GM13977 (cell line): ENCODE data around the gene SNX30.

ENCODE experiments used
- DNase-seq: peaks from one replicate; pipeline ENCODE4 v3.0.0; 2012; ENCODE audit warnings: low spot score
- in situ Hi-C: fragments of 300-500 bp; cut with MboI; formaldehyde crosslinking; loops from one replicate; pipeline ENCODE4 v1.12.0; 2022; ENCODE audit warnings: low sequenced_read_pairs, low pct_unique_long_range_greater_than_20kb, mixed read lengths, inconsistent platforms; ENCODE audit not compliant: unreplicated experiment
- TF ChIP-seq, protein P1 (sequence below): IDR thresholded peaks from 2 replicates; pipeline ENCODE4 v1.5.1; 2012; ENCODE audit warnings: mild to moderate bottlenecking, control low read depth; ENCODE audit not compliant: insufficient read depth; ENCODE audit errors: extremely low read depth, missing control alignments

The SNX30 gene

GRCh38 chr9:112844771-112845542, 94.4 kb downstream of the SNX30 start:
- peak; percentile 80 for DNase-seq
- TF ChIP-seq, protein P1, sequence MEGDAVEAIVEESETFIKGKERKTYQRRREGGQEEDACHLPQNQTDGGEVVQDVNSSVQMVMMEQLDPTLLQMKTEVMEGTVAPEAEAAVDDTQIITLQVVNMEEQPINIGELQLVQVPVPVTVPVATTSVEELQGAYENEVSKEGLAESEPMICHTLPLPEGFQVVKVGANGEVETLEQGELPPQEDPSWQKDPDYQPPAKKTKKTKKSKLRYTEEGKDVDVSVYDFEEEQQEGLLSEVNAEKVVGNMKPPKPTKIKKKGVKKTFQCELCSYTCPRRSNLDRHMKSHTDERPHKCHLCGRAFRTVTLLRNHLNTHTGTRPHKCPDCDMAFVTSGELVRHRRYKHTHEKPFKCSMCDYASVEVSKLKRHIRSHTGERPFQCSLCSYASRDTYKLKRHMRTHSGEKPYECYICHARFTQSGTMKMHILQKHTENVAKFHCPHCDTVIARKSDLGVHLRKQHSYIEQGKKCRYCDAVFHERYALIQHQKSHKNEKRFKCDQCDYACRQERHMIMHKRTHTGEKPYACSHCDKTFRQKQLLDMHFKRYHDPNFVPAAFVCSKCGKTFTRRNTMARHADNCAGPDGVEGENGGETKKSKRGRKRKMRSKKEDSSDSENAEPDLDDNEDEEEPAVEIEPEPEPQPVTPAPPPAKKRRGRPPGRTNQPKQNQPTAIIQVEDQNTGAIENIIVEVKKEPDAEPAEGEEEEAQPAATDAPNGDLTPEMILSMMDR, result peak; percentile 96
- in situ Hi-C loops, result loop anchor here (10.0 kb wide), 1 partner anchor 50 kb away; the partner anchor contains the start of gene SLC46A2

DNA sequence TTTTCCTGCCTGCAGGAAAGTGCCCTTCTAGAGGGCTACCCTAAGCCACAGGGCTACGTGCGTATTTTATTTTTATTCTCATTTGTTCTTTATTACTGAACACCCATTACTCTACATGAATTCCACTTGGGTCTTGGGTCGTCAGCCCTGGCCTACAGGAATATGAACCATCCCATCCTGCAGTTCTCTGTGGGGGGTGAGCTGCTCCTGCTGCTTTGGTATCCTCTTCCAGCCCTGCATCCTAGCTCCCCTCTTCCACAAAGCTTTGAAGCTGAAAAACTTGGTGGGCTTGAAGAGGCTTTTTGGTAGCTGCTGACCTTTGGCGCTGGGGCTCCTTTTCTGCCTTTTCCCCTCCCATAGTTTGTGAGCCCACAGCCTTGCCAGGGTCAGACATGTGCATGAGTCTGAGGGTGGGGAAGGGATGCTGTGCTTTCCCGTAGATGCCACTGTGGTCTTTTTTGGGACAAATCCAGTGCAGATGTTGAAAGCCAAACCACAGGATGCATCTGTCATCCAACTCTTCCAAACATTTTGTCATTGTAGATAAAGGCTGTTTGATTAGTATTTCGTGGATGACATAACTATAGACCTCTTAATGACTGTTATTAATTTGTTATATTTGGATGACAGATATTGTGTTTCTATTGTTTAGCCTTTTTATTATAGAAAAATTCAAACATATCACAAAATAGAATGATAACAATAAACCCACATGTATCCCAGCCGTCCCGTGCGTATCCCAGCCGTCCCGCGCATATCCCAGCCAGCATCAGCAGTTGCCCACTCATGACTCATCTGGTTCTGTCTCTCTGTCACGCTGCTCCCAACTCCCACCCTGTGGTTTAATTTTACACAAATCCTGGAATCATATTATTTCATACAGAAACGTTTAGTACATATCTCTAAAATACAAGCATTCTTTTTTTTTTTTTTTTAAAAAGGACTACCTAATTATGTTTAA, 96.2 kb downstream of the SNX30 start:
- no peak for DNase-seq
- in situ Hi-C loops, result loop anchor here (10.0 kb wide), 1 partner anchor 48 kb away; the partner anchor contains the start of gene SLC46A2
- TF ChIP-seq, protein P1, result no peak

DNA sequence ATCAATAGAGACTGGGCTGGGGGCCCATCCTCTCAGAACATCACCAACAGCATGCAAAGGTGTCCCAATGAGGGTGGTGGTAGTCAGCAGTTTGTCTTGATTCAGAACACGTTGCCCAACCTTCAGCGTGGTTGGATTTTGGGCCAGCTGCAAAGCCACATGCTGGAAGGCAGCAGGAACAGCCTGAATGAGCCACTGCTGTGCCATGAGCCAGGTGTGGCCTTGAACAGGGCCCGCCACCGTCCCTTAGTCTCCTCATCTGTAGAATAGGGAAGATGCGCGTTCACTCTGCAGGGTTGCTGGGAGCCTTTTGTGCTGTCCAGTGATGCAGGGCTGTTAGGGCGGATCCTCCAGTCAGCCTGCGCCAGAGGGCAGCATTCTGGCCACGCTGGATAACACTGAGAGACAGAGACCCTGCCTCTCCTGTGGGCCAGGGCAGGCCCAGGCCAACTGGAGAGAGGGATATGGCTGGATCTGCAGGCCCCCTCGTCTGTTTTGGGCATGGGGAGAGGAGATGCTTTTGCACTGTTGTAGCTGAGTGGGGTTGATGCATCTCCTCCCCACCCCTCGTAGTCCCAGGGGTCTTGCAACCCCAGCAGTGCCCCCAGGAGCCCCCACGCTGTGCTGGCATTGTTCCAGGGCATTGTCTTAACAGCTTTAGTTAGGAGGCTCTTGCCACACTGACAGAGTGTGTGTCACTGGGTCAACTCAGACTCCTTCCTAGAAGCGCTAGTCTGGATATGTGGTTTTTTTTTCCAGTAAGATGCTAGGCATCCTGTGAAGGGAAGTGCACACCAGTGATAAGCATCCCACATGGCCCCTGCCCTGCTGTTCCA, 98.0 kb downstream of the SNX30 start:
- in situ Hi-C loops, result loop anchor here (10.0 kb wide), 1 partner anchor 46 kb away; the partner anchor contains the start of gene SLC46A2
- DNase-seq, result no peak
- TF ChIP-seq, protein P1, result no peak

- TF ChIP-seq, protein P1, result no peak
- in situ Hi-C loops, result loop anchor here (10.0 kb wide), 1 partner anchor 45 kb away; the partner anchor contains the start of gene SLC46A2
- no peak for DNase-seq
Measured at GRCh38 chr9:112849363-112849922, 98.9 kb downstream of the SNX30 start.

- TF ChIP-seq, protein P1, result no peak
- DNase-seq, result no peak
- in situ Hi-C loops, result no loop called here
Measured at GRCh38 chr9:112850840-112851239, 100.3 kb downstream of the SNX30 start.
